Parathyroid adenoma (tissue), 2 donors: Measurements from ENCODE around the gene CERK.

ENCODE experiments used
- H2AFZ ChIP-seq: fragments of 300-600 bp; sonication (generic); one replicate; pipeline ENCODE4 v1.7.0; 2017; ENCODE audit warnings: antibody characterized with exemption, mild to moderate bottlenecking
- H3K27ac ChIP-seq: fragments of 300-600 bp; sonication (generic); one replicate; pipeline ENCODE4 v1.7.0; 2017
- H3K27me3 ChIP-seq: fragments of 300-600 bp; sonication (generic); one replicate; pipeline ENCODE4 v1.7.0; 2017; ENCODE audit warnings: low read length; ENCODE audit not compliant: control insufficient read depth, insufficient read depth
- H3K36me3 ChIP-seq: fragments of 300-600 bp; sonication (generic); one replicate; pipeline ENCODE4 v1.7.0; 2017; ENCODE audit warnings: low read length; ENCODE audit not compliant: control insufficient read depth, insufficient read depth
- H3K4me1 ChIP-seq: fragments of 300-600 bp; sonication (generic); one replicate; pipeline ENCODE4 v1.7.0; 2017; ENCODE audit warnings: control low read depth
- H3K4me2 ChIP-seq: fragments of 300-600 bp; sonication (generic); one replicate; pipeline ENCODE4 v1.7.0; 2017; ENCODE audit warnings: low read length
- H3K4me3 ChIP-seq: fragments of 300-600 bp; sonication (generic); one replicate; pipeline ENCODE4 v1.7.0; 2017; ENCODE audit warnings: low read depth, low read length
- H3K79me2 ChIP-seq: fragments of 300-600 bp; sonication (generic); one replicate; pipeline ENCODE4 v1.7.0; 2017; ENCODE audit warnings: control low read depth
- H3K9ac ChIP-seq: fragments of 300-600 bp; sonication (generic); one replicate; pipeline ENCODE4 v1.7.0; 2017; ENCODE audit warnings: mild to moderate bottlenecking
- H3K9me3 ChIP-seq: fragments of 300-600 bp; sonication (generic); one replicate; pipeline ENCODE4 v1.7.0; 2017; ENCODE audit warnings: low read length; ENCODE audit not compliant: control insufficient read depth
- CTCF ChIP-seq: fragments of 300-600 bp; sonication (generic); IDR thresholded peaks from one replicate; pipeline ENCODE4 v1.7.0; 2017; ENCODE audit warnings: antibody characterized with exemption, mild to moderate bottlenecking
- donor health status: primary hyperparathyroidism.

The CERK gene

GRCh38 chr22:46779651-46780050 lies 41.6 kb upstream of the CERK start:
- H3K9ac ChIP-seq: no peak overlapping the region
- no peak overlapping the region for H3K4me2 ChIP-seq
- no peaks in the 10 kb centered on the region for H3K27me3 ChIP-seq
- peaks cover 17% of the 10 kb centered on the region for H3K79me2 ChIP-seq
- H3K36me3 ChIP-seq: no peaks in the 10 kb centered on the region
- no peaks in the 10 kb centered on the region for H3K4me1 ChIP-seq
- H3K4me3 ChIP-seq: no peak overlapping the region
- no peaks in the 10 kb centered on the region for H3K9me3 ChIP-seq
- H2AFZ ChIP-seq: no peak overlapping the region
- no peak overlapping the region for H3K27ac ChIP-seq
- no peak for TF ChIP-seq CTCF

GRCh38 chr22:46779023-46779422 lies 41.0 kb upstream of the CERK start:
- Histone ChIP-seq H3K36me3 (no peaks in the 10 kb centered on the region), H3K27ac (no peak overlapping the region), H3K27me3 (no peaks in the 10 kb centered on the region), H3K9me3 (no peaks in the 10 kb centered on the region), H3K4me1 (no peaks in the 10 kb centered on the region), H3K4me2 (no peak overlapping the region), H3K79me2 (peaks cover 22% of the 10 kb centered on the region), H3K9ac (no peak overlapping the region), H3K4me3 (no peak overlapping the region), H2AFZ (no peak overlapping the region)
- no peak for TF ChIP-seq CTCF

GRCh38 chr22:46777609-46777970 lies 39.5 kb upstream of the CERK start:
- Histone ChIP-seq H3K4me1 (no peaks in the 10 kb centered on the region), H3K27ac (no peak overlapping the region), H3K36me3 (no peaks in the 10 kb centered on the region), H3K79me2 (peaks cover 22% of the 10 kb centered on the region), H3K27me3 (no peaks in the 10 kb centered on the region), H3K4me3 (no peak overlapping the region), H3K9ac (no peak overlapping the region), H2AFZ (no peak overlapping the region), H3K4me2 (no peak overlapping the region), H3K9me3 (no peaks in the 10 kb centered on the region)
- TF ChIP-seq CTCF: no peak

- no peak overlapping the region for H3K27ac ChIP-seq
Measured at GRCh38 chr22:46776876-46777608, 39.0 kb upstream of the CERK start.

More at GRCh38 chr22:46776876-46777608, 39.0 kb upstream of the CERK start:
- Histone ChIP-seq H3K4me3 (no peak overlapping the region), H3K9ac (no peak overlapping the region), H2AFZ (no peak overlapping the region), H3K27me3 (no peaks in the 10 kb centered on the region), H3K79me2 (peaks cover 22% of the 10 kb centered on the region), H3K36me3 (no peaks in the 10 kb centered on the region), H3K9me3 (no peaks in the 10 kb centered on the region), H3K4me1 (no peaks in the 10 kb centered on the region), H3K4me2 (no peak overlapping the region)
- TF ChIP-seq CTCF: no peak
